GM21717 (cell line): ENCODE results near the gene ELK3.

Source experiments
- ATAC-seq: cut with Tn5 transposase; IDR thresholded peaks from one replicate; pipeline ENCODE4 v1.9.1; 2021; ENCODE audit warnings: mild to moderate bottlenecking, moderate library complexity; ENCODE audit not compliant: unreplicated experiment

ELK3 gene

DNA sequence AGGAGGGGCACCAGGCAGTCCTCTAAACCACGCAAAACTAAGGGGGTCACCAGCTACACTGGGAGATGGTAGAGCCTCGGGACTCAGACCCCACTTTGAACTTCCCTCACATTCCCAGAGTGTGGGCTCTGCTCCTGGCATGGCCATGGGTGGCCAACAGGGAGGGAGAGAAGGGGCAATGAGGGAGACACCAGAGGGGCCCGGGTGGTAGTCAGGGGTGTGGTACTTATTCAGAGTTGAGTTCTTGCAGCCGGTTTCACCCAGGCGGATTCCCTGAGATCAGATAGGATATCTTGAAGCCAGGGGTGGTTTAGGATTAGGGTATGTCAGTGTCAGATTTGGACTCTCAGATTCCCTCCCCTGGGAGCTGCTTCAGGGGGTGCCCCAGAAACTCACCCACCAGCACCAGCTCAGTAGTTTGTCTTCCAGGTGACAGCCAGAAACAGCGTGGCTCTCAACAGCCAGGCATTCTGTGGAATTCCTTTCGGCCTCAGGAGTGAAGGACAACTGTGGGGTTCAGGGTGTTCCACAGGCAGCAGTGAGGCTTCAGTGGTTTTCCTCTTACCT is 56.0 kb downstream of the ELK3 start:
- no peak for ATAC-seq

DNA sequence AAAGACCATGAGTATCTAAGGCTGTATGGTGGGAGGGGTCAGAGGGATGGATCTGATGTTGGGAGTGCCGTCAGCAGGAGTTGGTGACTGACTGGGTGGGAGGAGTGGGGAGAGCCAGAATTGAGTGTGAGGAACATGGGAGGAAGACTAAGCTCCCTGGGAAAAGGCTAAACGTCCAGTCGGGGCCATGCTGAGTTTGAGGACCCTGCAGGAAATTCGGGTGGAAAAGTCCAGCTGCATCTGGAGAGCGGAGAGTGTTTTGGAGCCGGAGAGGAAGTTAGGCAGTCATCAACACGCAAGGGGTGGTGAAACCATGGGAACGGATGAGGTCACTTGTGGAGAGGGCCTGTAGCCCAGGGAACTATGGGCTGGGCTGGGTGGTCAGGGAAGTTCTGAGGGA is 60.9 kb downstream of the ELK3 start:
- ATAC-seq: no peak

- ATAC-seq: no peak
Measured at GRCh38 chr12:96256672-96257361, 62.6 kb downstream of the ELK3 start.

DNA sequence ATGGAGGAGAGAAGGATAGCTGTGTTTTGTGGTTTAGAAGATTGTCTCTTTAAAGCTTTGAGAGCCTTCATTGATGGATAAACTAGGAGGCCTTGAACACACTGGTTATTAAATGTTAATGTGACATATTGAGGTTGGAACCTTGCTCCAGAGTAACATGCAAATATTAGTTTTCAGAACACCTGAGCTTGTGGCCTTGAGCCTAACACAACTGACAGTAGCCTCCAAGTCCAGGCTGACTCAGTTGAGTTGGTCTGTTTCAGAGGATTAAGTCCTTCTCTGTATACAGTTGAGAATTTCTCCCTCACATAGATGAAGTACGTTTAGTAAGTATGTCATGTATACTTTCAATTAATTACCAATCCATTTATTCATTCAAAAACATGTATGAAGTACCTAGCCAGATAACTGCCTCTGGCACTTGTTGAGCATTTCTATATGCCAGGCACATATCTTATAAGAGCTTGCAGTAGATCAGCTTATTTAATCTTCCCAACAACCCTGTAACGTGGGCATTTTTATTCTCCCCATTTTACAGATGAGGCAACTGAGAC is 63.5 kb downstream of the ELK3 start:
- ATAC-seq: no peak

GRCh38 chr12:96258104-96258961 is 64.2 kb downstream of the ELK3 start:
- no peak for ATAC-seq

GRCh38 chr12:96260231-96260630 is 66.1 kb downstream of the ELK3 start:
- no peak for ATAC-seq

- ATAC-seq: no peak
Measured at GRCh38 chr12:96260644-96261043, 66.5 kb downstream of the ELK3 start.

DNA sequence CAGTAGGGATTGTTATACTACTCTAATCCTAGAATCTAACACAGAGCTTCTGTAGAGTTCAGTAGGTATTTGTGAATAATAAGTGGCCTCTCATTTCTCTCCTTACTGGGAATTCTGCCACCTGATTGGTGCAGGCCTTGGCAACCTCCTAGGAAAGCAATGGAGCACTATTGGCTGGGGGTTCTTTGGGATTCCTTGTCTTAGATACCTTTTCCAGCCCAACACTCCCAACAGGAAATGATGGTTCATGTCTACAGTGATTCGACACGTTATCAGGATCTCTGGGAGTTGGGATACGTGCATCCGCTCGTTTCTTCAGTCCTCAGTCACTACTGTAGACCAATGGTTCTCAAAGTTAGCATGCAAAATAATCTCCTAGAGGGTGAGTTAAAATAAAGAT is 67.4 kb downstream of the ELK3 start:
- ATAC-seq: no peak

DNA sequence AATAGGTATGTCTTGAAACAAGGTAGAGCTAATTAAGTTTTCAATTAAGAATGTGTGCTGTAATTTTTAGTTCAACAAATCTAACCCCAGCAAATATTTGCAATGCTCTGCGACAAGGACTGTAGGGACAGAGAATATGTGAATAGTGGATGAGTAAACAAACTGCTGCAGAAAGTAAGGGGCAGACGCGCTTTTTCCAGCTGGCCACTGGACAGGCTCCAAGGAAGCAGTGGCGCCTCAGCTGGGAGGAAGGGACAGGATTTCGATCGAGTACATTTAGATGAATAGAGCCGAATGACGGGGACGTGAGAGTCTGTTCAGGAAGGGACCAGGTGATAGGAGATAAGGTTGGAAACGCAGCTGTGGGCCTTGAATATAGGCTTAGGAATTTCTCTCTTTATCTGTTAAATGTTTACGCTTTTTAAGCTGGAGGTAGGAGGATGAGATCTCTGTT is 69.3 kb downstream of the ELK3 start:
- ATAC-seq: no peak

DNA sequence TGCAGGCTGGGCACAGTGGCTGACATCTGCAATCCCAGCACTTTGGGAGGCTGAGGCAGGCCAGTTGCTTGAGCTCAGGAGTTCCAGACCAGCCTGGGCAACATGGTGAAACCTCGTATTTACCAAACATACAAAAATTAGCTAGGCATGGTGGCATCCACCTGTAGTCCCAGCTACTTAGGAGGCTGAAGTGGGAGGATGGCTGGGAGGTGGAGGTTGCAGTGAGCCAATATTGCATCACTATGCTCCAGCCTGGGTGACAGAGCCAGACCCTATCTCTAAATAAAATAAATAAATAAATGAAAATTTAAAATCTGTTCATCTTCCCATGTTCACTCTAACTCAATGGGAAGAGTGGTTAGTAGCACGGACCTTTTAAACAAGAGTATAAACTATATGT is 71.2 kb downstream of the ELK3 start:
- no peak for ATAC-seq

- ATAC-seq: no peak
Measured at GRCh38 chr12:96265836-96266235, 71.7 kb downstream of the ELK3 start.

DNA sequence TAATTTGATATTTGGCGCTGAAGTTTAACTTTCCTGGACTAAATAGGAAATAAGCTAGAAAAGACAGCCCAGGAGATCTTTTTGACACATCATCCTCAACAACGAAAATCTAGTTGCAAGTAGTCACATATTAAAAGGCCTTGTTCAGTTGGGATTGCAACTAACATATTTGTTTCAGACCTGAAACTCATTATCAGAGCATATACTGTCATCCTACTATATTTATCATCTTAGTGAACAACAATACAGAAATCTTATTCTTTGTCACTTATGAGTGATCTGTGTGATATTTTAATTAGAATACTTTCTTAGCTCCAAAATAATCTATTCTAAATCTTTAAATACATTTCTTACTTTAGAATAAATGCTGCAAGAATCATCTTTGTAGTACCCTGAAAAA is 72.1 kb downstream of the ELK3 start:
- ATAC-seq: no peak

GRCh38 chr12:96271469-96272199 is 77.5 kb downstream of the ELK3 start:
- no peak for ATAC-seq

DNA sequence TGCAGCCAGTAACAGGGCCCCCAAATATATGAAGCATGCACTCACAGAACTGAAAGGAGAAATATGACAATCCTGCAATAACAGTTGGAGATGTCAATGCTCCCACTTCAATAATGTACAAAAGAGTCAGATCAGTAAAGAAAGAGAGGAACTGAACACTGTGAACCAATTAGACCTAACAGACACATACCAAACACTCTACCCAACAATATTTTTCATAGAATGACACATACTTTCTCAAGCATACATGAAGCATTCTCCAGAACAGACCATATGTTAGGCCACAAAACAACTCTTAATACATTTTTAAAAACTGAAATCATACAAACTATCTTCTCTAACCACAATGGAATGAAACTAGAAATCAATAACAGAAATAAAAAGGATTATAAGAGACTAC is 80.2 kb downstream of the ELK3 start:
- ATAC-seq: no peak

- no peak for ATAC-seq
Measured at GRCh38 chr12:96285158-96285557, 91.0 kb downstream of the ELK3 start.

DNA sequence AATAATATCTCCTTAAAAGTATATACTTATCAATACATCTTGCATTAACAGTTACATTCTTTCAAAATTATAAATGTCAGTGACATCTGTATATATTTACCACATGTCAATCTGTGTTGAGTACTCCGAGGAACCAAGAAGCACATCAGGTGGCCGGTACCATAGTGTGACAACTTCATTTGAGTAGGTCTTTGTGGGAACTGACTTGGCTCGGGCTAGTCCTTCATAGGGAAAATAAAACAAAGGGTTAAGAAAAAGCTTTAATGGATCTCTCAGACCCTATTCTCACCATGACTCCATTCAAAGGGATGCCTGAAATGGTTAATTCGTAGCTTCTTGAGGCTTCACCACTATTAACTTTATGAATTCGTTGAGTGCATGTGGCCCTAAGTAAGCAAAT is 94.9 kb downstream of the ELK3 start:
- ATAC-seq: no peak

DNA sequence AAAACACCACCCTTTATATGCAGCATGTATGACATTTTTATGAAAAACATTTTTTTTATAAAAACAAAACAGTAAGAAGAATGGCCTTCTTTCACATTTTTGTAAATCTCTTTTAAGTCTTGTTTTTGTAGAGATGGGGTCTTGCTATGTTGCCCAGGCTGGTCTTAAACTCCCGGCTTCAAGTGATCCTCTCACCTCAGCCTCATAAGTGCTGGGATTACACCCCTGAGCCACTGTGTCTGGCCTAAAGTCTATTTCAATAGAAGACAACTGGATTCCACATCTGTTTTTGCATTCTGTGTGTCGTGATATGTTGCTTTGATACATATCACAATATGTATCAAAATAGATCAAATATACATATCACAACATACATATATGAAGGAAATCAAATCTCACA is 98.9 kb downstream of the ELK3 start:
- no peak for ATAC-seq

DNA sequence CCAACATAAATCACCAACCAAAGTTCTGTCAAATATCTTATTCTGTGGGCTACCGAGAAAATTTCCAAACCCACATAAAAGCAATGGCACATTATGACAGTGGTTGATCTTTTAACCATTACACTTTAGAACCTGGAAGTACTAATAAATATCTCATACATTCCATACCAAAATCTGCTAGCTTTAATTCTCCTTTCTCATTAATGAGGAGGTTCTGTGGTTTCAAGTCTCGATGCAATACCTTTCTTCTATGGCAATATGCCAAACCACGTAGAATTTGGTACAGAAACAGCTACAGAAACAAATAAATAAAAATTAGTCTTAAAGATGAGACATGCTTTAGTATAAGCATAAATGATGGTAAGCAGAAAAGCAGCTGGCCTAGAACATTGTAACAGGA is 100.7 kb downstream of the ELK3 start:
- no peak for ATAC-seq

- ATAC-seq: no peak
Measured at GRCh38 chr12:96295532-96296160, 101.5 kb downstream of the ELK3 start.

DNA sequence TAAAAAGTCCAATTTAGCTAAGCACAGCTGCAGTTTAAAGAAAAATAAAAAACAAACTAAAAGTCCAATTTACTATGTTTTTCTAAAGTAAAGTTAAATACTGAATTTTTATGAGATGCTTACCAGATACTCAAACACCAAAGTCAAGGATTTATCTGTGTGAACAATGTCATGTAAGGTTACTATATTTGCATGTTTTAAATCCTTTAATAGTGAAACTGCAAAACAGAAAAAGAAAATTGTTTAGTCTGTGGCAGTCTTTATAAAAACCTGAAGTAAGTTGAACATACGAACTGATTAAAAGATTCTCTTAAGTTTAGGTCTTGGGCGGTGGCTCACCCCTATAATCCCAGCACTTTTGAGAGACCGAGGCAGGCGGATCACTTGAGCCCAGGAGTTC is 103.3 kb downstream of the ELK3 start:
- ATAC-seq: no peak

- ATAC-seq: no peak
Measured at GRCh38 chr12:96300064-96300463, 105.9 kb downstream of the ELK3 start.
